ENCODE measurements around the gene EVC2.

DNA sequence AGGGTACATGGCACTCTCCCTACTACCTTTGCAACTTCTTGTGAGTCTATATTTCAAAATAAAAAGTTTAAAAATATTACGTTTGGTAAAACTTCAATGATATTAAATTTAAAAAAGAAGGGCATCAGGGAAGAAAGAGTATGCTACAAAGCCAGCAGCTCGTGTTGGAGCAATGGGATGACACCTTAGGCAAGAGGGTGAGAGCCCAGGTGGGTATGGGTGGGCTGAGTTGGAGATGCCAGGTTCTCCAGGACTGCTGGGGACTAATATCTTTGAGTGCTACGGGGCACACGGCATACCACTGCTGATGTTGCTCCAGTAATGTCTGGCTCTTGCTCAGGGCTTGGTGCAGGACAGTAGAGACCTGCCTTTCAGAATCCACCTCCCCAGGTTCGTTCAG is 132.4 kb downstream of the EVC2 start:
- TF ChIP-seq, protein P1, sequence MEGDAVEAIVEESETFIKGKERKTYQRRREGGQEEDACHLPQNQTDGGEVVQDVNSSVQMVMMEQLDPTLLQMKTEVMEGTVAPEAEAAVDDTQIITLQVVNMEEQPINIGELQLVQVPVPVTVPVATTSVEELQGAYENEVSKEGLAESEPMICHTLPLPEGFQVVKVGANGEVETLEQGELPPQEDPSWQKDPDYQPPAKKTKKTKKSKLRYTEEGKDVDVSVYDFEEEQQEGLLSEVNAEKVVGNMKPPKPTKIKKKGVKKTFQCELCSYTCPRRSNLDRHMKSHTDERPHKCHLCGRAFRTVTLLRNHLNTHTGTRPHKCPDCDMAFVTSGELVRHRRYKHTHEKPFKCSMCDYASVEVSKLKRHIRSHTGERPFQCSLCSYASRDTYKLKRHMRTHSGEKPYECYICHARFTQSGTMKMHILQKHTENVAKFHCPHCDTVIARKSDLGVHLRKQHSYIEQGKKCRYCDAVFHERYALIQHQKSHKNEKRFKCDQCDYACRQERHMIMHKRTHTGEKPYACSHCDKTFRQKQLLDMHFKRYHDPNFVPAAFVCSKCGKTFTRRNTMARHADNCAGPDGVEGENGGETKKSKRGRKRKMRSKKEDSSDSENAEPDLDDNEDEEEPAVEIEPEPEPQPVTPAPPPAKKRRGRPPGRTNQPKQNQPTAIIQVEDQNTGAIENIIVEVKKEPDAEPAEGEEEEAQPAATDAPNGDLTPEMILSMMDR (IDR thresholded peaks at IDR 0.05): no peak
- TF ChIP-seq EZH2 (IDR thresholded peaks at IDR 0.05; ENCODE audit: borderline replicate concordance, insufficient read depth, low read depth, low read length, poor library complexity, severe bottlenecking): no peak
